ENCODE results near the gene POU1F1.

POU1F1 gene

DNA sequence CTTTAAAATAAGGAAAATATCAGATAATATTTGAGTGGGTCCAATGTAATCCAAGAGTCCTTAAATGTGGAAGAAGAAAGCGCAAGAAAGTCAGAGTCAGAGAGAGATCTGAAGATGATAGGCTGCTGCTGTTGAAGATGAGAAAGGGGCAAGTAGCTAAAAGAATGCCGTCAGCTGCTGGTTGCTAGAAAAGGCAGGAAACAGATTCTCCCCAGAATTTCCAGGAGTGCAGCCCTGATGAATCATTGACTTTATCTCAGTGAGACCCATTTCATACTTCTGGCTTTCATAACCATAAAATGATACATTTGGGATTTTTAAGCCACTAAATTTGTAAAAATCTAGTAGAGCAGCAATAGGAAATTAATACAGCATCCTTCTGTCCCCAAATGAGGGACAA, 56.8 kb downstream of the POU1F1 start:
- H3K27ac ChIP-seq (ENCODE audit: low read length), result no peak overlapping the region
- TF ChIP-seq EZH2phosphoT487 (IDR thresholded peaks at IDR 0.05; ENCODE audit: low read depth) (no peak), CTCF (IDR thresholded peaks at IDR 0.05; ENCODE audit: low read depth, low read length) (no peak)
- H3K9me3 ChIP-seq (ENCODE audit: insufficient read depth, low read length), result peaks cover 4% of the 10 kb centered on the region; the same call in 1 of the 2 replicates
- H3K9ac ChIP-seq (ENCODE audit: low read length), result no peak overlapping the region
- no peaks in the 10 kb centered on the region for H3K79me2 ChIP-seq (ENCODE audit: low read length)
- no peaks in the 10 kb centered on the region for H3K27me3 ChIP-seq (ENCODE audit: low read depth, low read length)
- no peak overlapping the region for H2AFZ ChIP-seq (ENCODE audit: low read depth, low read length)
- no peaks in the 10 kb centered on the region for H4K20me1 ChIP-seq (ENCODE audit: insufficient read depth, low read length)
- H3K4me1 ChIP-seq (ENCODE audit: low read length), result no peaks in the 10 kb centered on the region
- no peak overlapping the region for H3K4me3 ChIP-seq (ENCODE audit: low read length)
- no peaks in the 10 kb centered on the region for H3K36me3 ChIP-seq (replicated peaks; ENCODE audit: low read depth, low read length)
- H3K4me2 ChIP-seq (ENCODE audit: low read length), result no peak overlapping the region

- TF ChIP-seq EZH2phosphoT487 (IDR thresholded peaks at IDR 0.05; ENCODE audit: low read depth) (no peak), CTCF (IDR thresholded peaks at IDR 0.05; ENCODE audit: low read depth, low read length) (no peak)
- Histone ChIP-seq H3K79me2 (ENCODE audit: low read length) (no peaks in the 10 kb centered on the region), H3K4me3 (ENCODE audit: low read length) (no peak overlapping the region)
Observed at GRCh38 chr3:87218560-87218959, 57.8 kb downstream of the POU1F1 start.

More at GRCh38 chr3:87218560-87218959, 57.8 kb downstream of the POU1F1 start:
- no peaks in the 10 kb centered on the region for H4K20me1 ChIP-seq (ENCODE audit: insufficient read depth, low read length)
- peaks cover 4% of the 10 kb centered on the region; the same call in 1 of the 2 replicates for H3K9me3 ChIP-seq (ENCODE audit: insufficient read depth, low read length)
- H3K27me3 ChIP-seq (ENCODE audit: low read depth, low read length), result no peaks in the 10 kb centered on the region
- H3K4me1 ChIP-seq (ENCODE audit: low read length), result no peaks in the 10 kb centered on the region
- H2AFZ ChIP-seq (ENCODE audit: low read depth, low read length), result no peak overlapping the region
- no peak overlapping the region for H3K27ac ChIP-seq (ENCODE audit: low read length)
- no peak overlapping the region for H3K4me2 ChIP-seq (ENCODE audit: low read length)
- H3K36me3 ChIP-seq (replicated peaks; ENCODE audit: low read depth, low read length), result no peaks in the 10 kb centered on the region
- H3K9ac ChIP-seq (ENCODE audit: low read length), result no peak overlapping the region
